HG03103 (cell line): Measurements from ENCODE around the gene TMEM219.

ENCODE experiments used
- ATAC-seq: cut with Tn5 transposase; IDR thresholded peaks from one replicate; pipeline ENCODE4 v1.9.1; 2021; ENCODE audit warnings: low read depth; ENCODE audit not compliant: unreplicated experiment

Gene TMEM219

GRCh38 chr16:29993903-29994599, 32.2 kb downstream of the TMEM219 start:
- ATAC-seq = no peak

- no peak for ATAC-seq
Observed at GRCh38 chr16:29994600-29995323, 32.9 kb downstream of the TMEM219 start.

GRCh38 chr16:29995324-29995910, 33.5 kb downstream of the TMEM219 start, which contains the start of gene HIRIP3:
Gene HIRIP3, minus strand, starts transcription at chr16:29995617. Its CDS starts 12 bp downstream, at chr16:29995605.
- peak; percentile 42 for ATAC-seq

GRCh38 chr16:29995911-29996765, 34.3 kb downstream of the TMEM219 start, which contains the start of gene INO80E:
Gene INO80E, plus strand, starts transcription at chr16:29996241. Its CDS starts 70 bp downstream, at chr16:29996311.
- peak; percentile 90 for ATAC-seq

- no peak for ATAC-seq
Observed at GRCh38 chr16:29996766-29997250, 34.9 kb downstream of the TMEM219 start.

GRCh38 chr16:29999605-30000004, 37.7 kb downstream of the TMEM219 start:
- ATAC-seq = no peak

- ATAC-seq = no peak
Observed at GRCh38 chr16:30000735-30001631, 39.1 kb downstream of the TMEM219 start.

- no peak for ATAC-seq
Observed at GRCh38 chr16:30002614-30003346, 40.9 kb downstream of the TMEM219 start.

GRCh38 chr16:30003670-30004423, 42.0 kb downstream of the TMEM219 start:
- ATAC-seq = no peak

- no peak for ATAC-seq
Observed at GRCh38 chr16:30004424-30004776, 42.5 kb downstream of the TMEM219 start.

- no peak for ATAC-seq
Observed at GRCh38 chr16:30004811-30005242, 42.9 kb downstream of the TMEM219 start.

- no peak for ATAC-seq
Observed at GRCh38 chr16:30005341-30006094, 43.6 kb downstream of the TMEM219 start.

- ATAC-seq = no peak
Observed at GRCh38 chr16:30006095-30006473, 44.2 kb downstream of the TMEM219 start.

GRCh38 chr16:30006659-30007377, 44.9 kb downstream of the TMEM219 start:
- no peak for ATAC-seq

- ATAC-seq = no peak
Observed at GRCh38 chr16:30007378-30007895, 45.6 kb downstream of the TMEM219 start.

GRCh38 chr16:30009085-30009862, 47.4 kb downstream of the TMEM219 start:
- ATAC-seq = no peak
